Caco-2 (cell line): ENCODE results near the gene ATP5PD. TPM values are rescaled to one million over a fixed set of nuclear protein-coding genes. Genes with fewer than 3 reads are reported as not detected.

ENCODE experiments used
- Bru-seq: library from RNA; stranded (reverse); fragments of 400-500 nt; gene quantifications from one replicate; lab custom pipeline; 2021; lab: Mats Ljungman, UMichigan
- BruChase-seq, 2 experiments: library from RNA; stranded (reverse); fragments of 400-500 nt; gene quantifications; one replicate each; lab custom pipeline; 2021; lab: Mats Ljungman, UMichigan
- BruUV-seq: library from RNA; stranded (reverse); fragments of 400-500 nt; replicated peaks from 2 replicates; lab custom pipeline; 2021; lab: Mats Ljungman, UMichigan
- CTCF ChIA-PET: fragments of 300-600 bp; sonication (Branson Sonifier 250); formaldehyde crosslinking; loops from one replicate; lab custom pipeline; 2022; ENCODE audit warnings: antibody characterized with exemption; lab: Charles Lee
- POLR2A ChIA-PET: fragments of 300-600 bp; sonication (Branson Sonifier 250); formaldehyde crosslinking; loops from one replicate; lab custom pipeline; 2022; ENCODE audit warnings: antibody characterized with exemption; lab: Charles Lee
- DNase-seq, 2 experiments: peaks; one replicate each; pipeline versions ENCODE4 v3.0.0 to v3.0.0-alpha.2; 2020 to 2022
- H3K27me3 ChIP-seq: replicated peaks from 2 replicates; pipeline ENCODE4 v1.6.0; 2011; ENCODE audit warnings: low read length; ENCODE audit not compliant: control insufficient read depth, insufficient read depth
- H3K36me3 ChIP-seq: 2 replicates; pipeline ENCODE4 v1.5.1; 2011; ENCODE audit warnings: low read length; ENCODE audit not compliant: control insufficient read depth, insufficient read depth
- H3K4me1 ChIP-seq: fragments of 250-450 bp; sonication (Bioruptor Pico); 2 replicates; pipeline ENCODE4 v1.5.1; 2020; ENCODE audit warnings: mild to moderate bottlenecking
- H3K4me3 ChIP-seq: 2 replicates; pipeline ENCODE4 v1.5.1; 2011; ENCODE audit warnings: low read depth, mild to moderate bottlenecking, control low read depth, low read length
- H3K9me3 ChIP-seq: fragments of 250-450 bp; sonication (Bioruptor Pico); 2 replicates; pipeline ENCODE4 v1.5.1; 2020; ENCODE audit warnings: mild to moderate bottlenecking, moderate library complexity
- H3K27ac Mint-ChIP-seq: one replicate; pipeline ENCODE4 v1.8.0; 2022; ENCODE audit warnings: mixed read lengths; ENCODE audit not compliant: unreplicated experiment
- H3K27me3 Mint-ChIP-seq: one replicate; pipeline ENCODE4 v1.8.0; 2022; ENCODE audit warnings: mixed read lengths; ENCODE audit not compliant: insufficient read depth, unreplicated experiment
- H3K36me3 Mint-ChIP-seq: one replicate; pipeline ENCODE4 v1.8.0; 2022; ENCODE audit warnings: mild to moderate bottlenecking, mixed read lengths; ENCODE audit not compliant: insufficient read depth, unreplicated experiment
- H3K4me1 Mint-ChIP-seq: one replicate; pipeline ENCODE4 v1.8.0; 2022; ENCODE audit warnings: low read depth, mixed read lengths; ENCODE audit not compliant: unreplicated experiment
- H3K4me3 Mint-ChIP-seq: one replicate; pipeline ENCODE4 v1.8.0; 2022; ENCODE audit warnings: mild to moderate bottlenecking, moderate library complexity, mixed read lengths; ENCODE audit not compliant: unreplicated experiment
- H3K9me3 Mint-ChIP-seq: one replicate; pipeline ENCODE4 v1.8.0; 2022; ENCODE audit warnings: mixed read lengths; ENCODE audit not compliant: unreplicated experiment
- CTCF ChIP-seq, 2 experiments: fragments of 200-600 bp in 1 of 2; IDR thresholded peaks; 1 replicate in 1 of 2; 2 replicates in 1 of 2; pipeline versions ENCODE4 v1.5.1 to v1.8.0; 2011 to 2022; ENCODE audit warnings: antibody characterized with exemption in 1 of 2, control low read depth in 1 of 2, inconsistent platforms in 1 of 2, low read depth in 1 of 2, low read length in 1 of 2, mild to moderate bottlenecking in 1 of 2, moderate library complexity in 1 of 2; ENCODE audit not compliant: insufficient read depth in 1 of 2, severe bottlenecking in 1 of 2, unreplicated experiment in 1 of 2
- intact Hi-C: fragments of 100-400 bp; cut with micrococcal nuclease; formaldehyde crosslinking; loops from one replicate; pipeline ENCODE4 v1.10.0; 2022; ENCODE audit not compliant: unreplicated experiment
- long read RNA-seq: library from polyadenylated mRNA; stranded (forward); transcript quantifications from one replicate; pipeline ENCODE4 v2.0.0, GENCODE V29; 2022
- total RNA-seq: library from RNA; stranded (reverse); gene quantifications from 2 replicates; pipeline ENCODE4 v1.2.3, GENCODE V29; 2022

The ATP5PD gene
- 316 and 326 TPM in 2 replicates for total RNA-seq
- percentile 89 among the genes with signal in this experiment for Bru-seq, nascent RNA
- BruChase-seq, experiment 1, labeled RNA remaining after a 2-hour chase, result percentile 83 among the genes with signal in this experiment
- percentile 92 among the genes with signal in this experiment for BruChase-seq, experiment 2, labeled RNA remaining after a 6-hour chase
- long read RNA-seq, transcript ATP5PD-201 (6 exons, 603 nt), result major isoform, 213 of 235 reads
- long read RNA-seq, partial matches to known transcripts, result 11 of 235 reads
- long read RNA-seq, other reads (novel, unspliced or antisense), result 7 of 235 reads

GRCh38 chr17:75046407-75047289 is at the start of gene ATP5PD, which contains the start of gene KCTD2:
TSS of gene ATP5PD (minus strand) at chr17:75046969. CDS start at chr17:75042650, 4,319 bp downstream.
TSS of gene KCTD2 (plus strand) at chr17:75047225. CDS start at chr17:75047251, 26 bp downstream.
- BruUV-seq, result TSS peak; percentile 65
- intact Hi-C loops, result loop anchor here (1.0 kb wide), 1 partner anchor 11 kb away; no protein-coding TSS in a partner anchor
- Mint-ChIP-seq H3K36me3 (peaks cover 40% of the 10 kb centered on the region), H3K27me3 (no peaks in the 10 kb centered on the region), H3K4me3 (peak within 1 kb of the TSS; percentile 95), H3K9me3 (no peaks in the 10 kb centered on the region), H3K27ac (peak within 1 kb of the TSS; percentile 98), H3K4me1 (no peaks in the 10 kb centered on the region)
- Histone ChIP-seq H3K9me3 (no peaks in the 10 kb centered on the region), H3K36me3 (no peaks in the 10 kb centered on the region), H3K4me3 (peak within 1 kb of the TSS; percentile 60), H3K4me1 (peaks cover 7% of the 10 kb centered on the region; the same call in 1 of the 2 replicates), H3K27me3 (no peaks in the 10 kb centered on the region)
- peak; percentile 98 to 99 for DNase-seq
- CTCF ChIA-PET, result interaction anchor here (0.6 to 1.7 kb wide), 4 partner anchors 12 to 678 kb away, joined by 3 to 5 read pairs (median 4); no protein-coding TSS in a partner anchor
- POLR2A ChIA-PET, result interaction anchor here (0.5 to 3.2 kb wide), 5 partner anchors 12 to 194 kb away, joined by 3 to 20 read pairs (median 4); partner anchors contain the start of gene SLC16A5
- no peak for TF ChIP-seq CTCF (IDR thresholded peaks at IDR 0.05; ENCODE audit: insufficient read depth in 1 of 2, low read depth in 1 of 2, low read length in 1 of 2, severe bottlenecking in 1 of 2, unreplicated experiment in 1 of 2)

DNA sequence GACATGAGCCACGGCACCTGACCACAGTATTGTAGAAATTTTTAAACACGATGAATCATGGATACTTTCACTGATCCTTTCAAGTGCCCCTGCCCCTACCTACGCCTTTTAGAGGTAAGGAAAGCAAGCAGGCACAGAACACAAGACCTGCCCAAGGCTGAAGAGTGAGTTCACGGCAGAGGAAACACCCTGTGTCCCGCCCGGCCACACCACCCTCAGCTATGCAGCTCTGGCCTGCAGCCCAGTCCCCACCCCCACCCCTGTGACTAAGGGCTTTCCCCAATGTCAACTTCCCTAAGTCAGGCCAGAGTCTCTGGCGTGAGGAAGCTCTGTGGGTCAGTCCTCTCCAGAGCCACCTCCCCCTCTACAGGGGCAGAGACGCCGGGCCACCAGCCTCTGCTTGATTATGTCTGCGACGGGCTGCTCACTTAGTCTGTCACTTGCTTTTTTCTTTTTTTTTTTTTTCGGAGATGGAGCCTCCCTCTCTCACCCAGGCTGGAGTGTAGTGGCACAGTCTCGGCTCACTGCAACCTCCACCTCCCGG is 49.4 kb upstream of the ATP5PD start:
- H3K4me3 Mint-ChIP-seq, result peak overlapping the region; percentile 36
- intact Hi-C loops, result no loop called here
- H3K4me1 Mint-ChIP-seq, result peaks cover 52% of the 10 kb centered on the region
- DNase-seq, result peak; percentile 80 to 92
- TF ChIP-seq CTCF (IDR thresholded peaks at IDR 0.05; ENCODE audit: insufficient read depth in 1 of 2, low read depth in 1 of 2, low read length in 1 of 2, severe bottlenecking in 1 of 2, unreplicated experiment in 1 of 2), result no peak
- Histone ChIP-seq H3K4me1 (peaks cover 50% of the 10 kb centered on the region), H3K4me3 (no peak overlapping the region), H3K9me3 (no peaks in the 10 kb centered on the region), H3K36me3 (peaks cover 3% of the 10 kb centered on the region), H3K27me3 (no peaks in the 10 kb centered on the region)
- no TSS peak for BruUV-seq
- no peaks in the 10 kb centered on the region for H3K27me3 Mint-ChIP-seq
- H3K36me3 Mint-ChIP-seq, result peaks cover 64% of the 10 kb centered on the region
- CTCF ChIA-PET, result interaction anchor here (0.5 to 1.4 kb wide), 9 partner anchors 8 to 1214 kb away, joined by 3 to 10 read pairs (median 4); partner anchors contain the start of gene SLC16A5
- H3K27ac Mint-ChIP-seq, result peak overlapping the region; percentile 95
- POLR2A ChIA-PET, result interaction anchor here (0.6 to 1.7 kb wide), 5 partner anchors 8 to 57 kb away, joined by 3 to 21 read pairs (median 3); partner anchors contain the start of genes ARMC7 and SLC16A5
- H3K9me3 Mint-ChIP-seq, result no peaks in the 10 kb centered on the region
